Activated CD8-positive, alpha-beta memory T cell treated with anti-CD3 and anti-CD28 coated beads for 48 hours (primary cell): ENCODE data around the gene CMIP.

Experiments used
- DNase-seq, 3 experiments: peaks; one replicate each; pipeline ENCODE4 v3.0.0-alpha.2; 2020; ENCODE audit warnings: low read depth in 2 of 3, low spot score in 2 of 3

The CMIP gene

DNA sequence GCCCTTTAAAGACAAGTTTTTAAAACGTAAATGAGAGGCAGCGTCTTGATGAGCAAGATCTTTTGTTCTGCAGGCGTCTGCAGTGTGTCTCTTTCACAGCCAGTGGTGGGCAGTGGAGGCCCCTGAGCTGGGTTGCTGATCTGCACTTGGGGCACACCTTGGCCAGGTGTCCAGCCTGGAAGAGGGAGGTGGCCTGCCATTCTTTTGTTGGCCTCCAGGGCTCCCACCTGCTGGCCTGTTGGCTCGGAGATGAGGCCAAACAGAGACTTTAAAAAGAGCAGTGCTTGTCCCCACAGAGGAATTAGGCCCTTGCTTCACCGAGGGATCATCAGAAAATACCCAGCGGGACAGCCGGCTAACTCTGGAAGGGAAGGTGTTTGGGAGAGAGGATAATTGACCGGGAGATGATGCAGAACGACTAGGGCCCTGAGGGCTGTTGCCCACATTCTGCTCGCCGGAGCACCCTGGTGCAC, 188.6 kb downstream of the CMIP start:
- DNase-seq = no peak

DNA sequence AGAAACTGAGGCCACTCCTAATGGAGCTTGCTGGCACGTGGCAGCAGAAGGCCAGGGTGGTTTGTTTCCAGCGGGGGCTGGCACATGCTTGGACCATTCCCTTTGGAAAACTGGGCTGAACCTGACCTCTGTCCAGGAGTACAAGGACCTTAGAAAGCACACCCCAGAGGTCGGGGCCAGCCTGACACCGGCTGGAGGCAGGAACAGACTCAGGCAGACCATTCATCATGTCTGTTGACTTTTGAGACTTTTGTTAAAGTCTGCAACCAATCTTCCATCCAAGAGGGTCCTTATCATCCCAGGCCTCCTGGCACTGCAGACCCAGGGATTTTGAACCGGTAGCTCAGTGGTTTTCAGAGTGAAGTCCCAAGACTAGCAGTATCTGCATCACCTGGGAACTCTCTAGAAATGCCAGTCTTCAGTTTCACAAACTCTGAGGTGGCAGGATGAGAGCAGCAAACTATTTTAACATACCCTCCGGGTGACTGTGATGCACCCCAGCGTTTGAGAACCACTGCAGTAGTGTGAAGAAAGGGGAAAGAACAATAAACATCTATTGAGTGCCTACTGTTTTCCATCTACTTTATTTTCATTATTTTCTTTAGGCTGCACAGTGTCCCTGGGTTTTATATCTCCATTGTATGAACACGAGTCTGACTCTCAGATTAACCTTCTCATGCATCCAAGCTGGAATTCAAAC, 189.2 kb downstream of the CMIP start:
- DNase-seq = no peak

DNA sequence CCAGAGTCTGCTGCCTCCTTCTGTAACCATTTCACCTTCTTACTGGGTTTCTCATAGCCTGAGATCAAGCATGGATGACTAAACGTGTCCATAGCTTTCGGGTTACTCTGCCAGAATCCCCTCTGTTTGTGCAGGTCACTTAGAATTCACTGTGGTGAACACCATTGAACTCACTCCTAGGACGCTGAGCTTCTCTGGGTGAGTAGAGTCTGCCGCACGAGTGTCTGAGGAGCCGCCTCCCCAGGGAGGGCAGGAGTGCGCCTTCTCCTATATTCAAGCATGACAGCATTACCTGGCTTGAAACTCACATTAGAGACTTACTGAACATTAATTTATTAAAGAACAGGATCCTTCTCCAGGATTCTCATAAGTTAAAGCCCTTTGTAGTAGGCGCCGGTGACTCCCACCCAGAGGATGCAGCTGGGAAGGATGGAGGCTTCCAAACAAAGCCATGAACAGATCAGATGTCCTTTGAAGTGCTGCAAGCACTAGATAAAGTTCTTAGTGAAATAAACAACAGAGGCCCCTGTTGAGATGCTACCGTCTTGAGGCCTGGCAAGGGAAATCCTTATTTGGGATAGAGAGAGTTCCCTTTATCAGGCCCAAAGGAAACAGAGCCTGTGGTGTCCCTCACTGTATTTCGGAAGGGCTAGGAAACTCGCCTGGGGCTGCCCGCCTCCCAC, 189.9 kb downstream of the CMIP start:
- DNase-seq = no peak

DNA sequence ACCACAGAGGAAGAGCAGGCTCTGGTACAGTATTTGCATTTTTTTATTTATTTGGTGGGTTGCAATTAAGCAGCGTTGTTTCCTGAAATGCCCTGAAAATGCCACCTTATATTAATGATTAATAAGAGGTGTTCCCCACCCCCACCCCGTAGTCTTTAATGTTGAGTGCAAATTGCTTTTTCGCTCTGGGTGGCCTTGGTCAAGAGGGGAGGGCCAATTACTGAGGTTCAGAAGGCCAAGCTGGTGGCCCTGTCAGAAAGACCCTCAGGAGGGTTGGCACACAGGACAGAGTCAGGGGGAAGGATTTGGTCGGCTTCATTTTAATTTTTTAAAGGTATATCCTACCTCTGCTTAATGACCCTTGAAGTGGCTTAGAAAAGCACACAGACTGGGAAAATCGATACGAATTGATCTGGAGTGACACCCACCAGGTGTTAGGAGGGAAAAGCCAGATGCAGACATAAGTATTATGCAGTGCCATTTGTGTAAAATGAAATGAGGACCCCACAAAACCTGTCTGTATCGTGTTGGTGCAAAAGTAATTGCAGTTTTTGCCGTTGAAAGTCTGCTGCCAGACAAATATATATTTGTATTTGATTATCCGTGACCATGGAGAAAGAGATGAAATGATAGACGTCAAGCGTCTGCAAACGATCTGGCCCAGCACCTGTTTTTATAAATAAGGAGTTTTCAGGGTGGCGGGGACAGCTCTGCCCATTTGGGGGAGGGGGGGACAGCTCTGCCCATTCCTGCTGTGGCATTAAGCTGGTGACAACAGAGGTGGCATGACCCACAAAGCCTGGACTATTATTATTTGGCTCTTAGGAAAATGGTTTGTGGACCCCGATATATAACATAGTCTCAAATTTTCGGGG, 190.7 kb downstream of the CMIP start:
- no peak for DNase-seq

DNA sequence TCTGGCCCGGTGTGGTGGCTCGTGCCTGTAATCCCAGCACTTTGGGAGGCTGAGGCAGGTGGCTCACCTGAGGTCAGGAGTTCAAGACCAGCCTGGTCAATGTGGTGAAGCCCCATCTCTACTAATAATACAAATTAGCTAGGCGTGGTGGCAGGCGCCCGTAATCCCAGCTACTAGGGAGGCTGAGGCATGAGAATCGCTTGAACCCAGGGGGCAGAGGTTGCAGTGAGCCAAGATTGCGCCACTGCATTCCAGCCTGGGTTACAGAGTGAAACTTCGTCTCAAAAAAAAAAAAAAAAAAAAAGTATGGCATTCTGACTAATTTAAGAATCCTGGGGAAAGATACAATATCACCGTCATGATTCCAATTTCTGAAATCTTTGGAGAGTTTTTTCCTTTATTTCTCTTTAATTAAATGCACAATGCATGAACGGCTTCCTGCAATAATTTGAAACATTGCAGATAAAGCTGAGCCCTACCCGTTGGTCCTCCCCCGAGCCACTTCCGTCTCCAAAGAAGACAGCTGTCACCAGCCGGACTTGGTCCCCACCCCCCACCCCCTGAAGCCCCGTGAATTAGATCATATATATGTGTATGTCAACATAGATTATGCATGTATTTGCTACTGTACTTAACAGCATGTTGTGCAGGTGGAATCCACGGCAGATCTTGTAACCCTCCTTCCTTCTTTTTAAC, 191.8 kb downstream of the CMIP start:
- DNase-seq = no peak

DNA sequence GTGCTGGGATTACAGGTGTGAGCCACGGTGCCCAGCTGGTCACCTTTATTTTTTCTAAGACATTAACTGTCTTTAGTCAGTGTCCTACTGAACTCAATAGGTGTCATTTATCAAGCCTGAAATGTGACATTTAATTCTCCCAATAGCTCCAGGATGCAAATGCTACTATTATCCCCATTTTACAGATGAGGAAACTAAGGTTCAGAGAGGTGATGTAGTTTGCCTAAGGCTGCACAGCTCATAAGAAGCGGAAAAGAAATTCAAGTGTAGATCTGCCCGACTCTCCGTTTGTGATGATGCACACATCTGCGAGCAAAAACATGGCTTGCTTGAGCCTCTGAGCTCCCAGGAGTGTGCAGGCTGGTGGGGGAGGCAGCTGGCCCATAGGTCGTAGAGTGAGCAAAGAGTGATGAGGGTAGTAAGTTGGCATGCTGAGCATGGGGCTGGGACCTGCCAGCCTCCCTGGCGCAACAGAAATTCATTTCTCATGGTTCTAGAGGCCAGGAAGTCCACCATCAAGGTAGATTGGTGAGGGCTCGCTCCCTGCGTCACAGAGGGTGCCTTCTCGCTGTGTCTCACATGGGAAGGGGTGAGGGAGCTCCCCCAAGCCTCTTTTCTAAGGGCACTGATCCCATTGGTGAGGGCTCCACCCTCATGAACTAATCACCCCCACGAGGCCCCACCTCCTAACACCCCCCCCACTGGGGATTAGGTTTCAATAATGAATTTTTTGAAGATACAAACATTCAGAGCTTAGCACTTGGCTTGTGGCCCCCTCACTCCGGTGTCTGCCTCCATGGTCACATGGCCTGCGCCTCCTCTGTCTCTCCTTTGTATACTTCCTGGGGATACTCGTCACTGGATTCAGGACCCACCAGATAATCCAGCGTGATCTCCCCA, 193.0 kb downstream of the CMIP start:
- DNase-seq = no peak

DNA sequence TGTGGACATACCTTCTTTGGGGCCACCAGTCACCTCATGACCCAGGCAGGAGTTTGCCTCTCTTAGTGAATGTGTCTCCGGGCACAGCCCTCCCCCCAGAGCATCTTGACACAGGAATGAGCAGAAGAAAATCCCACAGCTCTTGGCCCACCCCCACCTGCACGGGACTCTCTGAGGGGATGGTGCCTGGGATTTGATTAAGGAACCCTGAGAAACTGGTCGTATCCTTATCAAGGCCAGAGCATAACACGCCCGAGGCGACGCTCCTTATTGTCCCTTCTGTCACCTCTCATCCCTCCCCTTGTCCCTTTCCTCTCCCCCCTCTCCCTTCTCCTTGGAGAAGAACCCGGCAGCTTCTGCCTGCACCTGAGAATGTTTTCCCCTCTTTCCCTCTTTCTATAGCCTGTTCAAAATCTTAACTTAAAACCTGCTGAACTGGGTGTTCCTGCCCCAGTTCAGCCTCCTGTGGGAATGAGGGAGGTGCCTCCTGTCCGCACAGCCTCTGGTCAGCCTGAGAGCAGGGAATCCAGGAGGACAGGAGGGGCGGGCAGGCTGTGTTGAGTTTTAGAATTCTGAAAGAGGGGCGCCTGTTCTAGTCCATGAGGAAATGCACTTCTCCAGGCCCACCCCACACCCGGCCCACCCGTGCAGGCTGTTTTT, 193.8 kb downstream of the CMIP start:
- DNase-seq = no peak

DNA sequence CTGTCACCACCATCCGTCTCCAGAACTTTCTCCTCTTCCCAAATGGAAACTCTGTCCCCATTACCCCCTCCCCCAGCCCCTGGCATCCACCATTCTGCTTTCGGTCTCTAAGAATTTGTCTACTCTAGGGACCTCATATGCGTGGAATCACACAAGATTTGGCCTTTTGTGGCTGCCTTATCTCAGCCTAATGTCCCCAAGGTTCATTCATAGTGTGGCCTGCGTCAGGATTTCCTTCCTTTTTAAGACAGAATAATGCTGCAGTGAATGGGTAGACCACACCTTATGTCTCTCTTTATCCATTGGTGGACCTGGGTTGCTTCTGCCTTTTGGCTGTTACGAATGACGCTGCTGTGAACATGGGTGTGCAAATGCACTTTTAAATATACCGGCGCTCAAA, 194.7 kb downstream of the CMIP start:
- DNase-seq = no peak

DNA sequence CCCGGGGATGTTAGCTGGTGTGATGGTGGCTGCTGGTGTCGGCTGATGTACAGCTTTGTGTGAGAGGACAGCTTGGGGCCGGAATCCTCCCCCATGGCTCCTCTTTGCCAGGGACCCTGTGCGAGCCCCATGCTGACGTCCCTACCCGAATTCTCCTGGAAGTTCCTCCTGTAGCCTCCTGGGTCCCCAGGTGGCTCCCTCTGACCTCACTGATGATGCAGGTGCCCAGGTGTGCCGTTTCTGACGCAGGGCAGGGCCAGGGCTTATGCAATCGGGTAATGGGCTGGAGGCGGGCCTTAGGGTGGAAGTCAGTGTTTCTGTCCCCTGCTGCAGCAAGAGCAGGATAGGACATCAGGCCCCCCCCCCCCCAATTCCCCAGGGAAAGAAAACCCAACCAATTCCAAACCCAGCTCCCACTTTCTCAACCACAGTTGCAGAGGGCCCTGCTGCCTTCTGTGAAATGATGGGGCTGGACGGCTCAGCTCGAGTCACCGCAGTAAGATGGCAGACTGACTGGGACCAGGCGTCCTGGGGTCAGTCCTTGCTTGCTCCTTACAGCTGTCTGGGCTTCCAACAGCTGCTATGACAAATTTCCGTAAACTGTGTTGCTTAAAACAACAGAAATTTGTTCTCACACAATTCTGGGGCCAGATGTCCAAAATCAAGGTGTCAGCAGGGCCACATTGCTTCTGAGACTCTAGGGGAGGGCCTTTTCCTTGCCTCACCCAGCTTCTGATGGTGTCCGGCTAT, 195.5 kb downstream of the CMIP start:
- DNase-seq = no peak

DNA sequence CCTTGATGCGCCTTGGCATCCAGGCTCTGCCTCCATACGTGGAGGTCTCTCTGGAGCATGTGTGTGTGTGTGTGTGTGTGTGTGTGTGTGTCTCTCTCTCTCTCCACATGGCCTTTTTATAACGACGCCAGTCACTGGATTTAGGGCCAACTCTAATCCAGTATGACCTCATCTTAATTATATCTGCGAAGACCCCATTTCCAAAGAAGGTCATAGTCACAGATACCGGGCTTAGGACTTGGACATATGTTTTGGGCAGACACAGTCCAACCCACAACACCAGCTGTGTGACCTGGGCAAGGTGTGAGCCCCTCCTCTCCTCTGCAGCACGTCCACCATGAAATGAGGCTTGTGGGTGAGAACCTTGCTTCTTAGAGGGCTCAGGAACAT, 196.1 kb downstream of the CMIP start:
- no peak for DNase-seq

DNA sequence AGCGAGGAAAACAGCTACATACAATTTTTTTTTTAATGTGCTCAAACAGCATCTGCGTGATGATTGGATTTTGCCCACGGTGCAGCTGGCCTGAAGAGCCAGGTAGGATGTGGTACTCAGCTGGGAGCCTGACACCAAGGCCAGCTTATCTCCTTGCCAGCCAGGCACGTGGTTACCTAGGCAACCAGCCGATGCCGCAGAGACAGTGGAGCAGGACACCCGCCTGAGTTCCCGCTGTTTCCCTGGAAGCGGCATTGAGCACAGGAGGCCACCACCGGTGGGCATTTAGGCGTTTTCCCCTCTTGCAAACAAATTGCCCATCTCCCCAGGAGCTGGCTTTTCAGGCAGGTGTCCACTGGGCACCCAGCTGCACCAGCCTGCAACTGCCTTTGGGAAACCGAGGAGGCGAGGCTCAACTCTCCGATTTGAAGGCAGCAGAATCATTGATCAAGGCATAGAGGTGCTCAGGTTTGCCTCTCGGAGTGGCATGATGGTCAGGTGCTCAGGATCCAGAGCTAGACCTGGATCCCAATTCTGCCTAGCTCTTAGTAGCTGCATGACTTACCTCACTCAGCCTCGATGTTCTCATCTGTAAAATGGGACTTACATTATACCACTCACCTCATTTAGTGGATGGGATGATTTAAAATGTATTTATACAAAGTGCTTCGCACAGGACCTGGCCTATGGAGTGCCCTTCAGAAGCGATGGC, 196.9 kb downstream of the CMIP start:
- DNase-seq = no peak

DNA sequence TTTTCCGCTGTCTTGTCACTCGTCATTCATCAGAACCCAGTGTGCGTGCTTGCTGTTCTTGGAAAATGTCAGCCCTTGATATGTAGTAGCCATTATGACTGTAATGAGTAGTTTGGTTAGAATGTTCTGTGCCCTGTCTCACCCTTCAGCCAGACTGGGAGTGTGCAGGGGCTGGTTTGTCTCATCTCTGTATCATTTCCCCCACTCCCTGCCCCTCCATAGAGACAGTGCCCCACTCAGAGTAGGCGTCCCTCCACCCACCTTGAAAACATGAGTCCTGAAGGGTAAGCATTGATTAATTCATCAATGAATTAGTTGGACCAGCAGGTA, 197.5 kb downstream of the CMIP start:
- DNase-seq = no peak

DNA sequence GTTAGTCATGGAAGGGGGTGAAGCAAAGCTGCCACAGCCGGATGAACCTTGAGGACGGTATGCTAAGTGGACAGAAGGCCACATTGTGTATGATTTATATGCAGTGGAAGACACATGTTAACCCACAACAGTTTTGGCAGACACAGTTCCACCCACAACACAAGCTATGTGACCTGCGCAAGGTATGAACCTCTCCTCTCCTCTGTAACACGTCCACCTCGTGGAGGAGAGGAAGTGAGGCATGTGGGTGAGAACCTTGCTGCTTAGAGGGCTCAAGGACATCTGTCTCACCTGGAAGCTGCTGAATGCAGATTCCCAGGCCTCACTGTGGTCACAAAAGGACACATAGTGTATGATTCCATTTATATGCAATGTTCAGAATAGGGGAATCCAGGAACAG, 198.3 kb downstream of the CMIP start:
- DNase-seq = no peak

DNA sequence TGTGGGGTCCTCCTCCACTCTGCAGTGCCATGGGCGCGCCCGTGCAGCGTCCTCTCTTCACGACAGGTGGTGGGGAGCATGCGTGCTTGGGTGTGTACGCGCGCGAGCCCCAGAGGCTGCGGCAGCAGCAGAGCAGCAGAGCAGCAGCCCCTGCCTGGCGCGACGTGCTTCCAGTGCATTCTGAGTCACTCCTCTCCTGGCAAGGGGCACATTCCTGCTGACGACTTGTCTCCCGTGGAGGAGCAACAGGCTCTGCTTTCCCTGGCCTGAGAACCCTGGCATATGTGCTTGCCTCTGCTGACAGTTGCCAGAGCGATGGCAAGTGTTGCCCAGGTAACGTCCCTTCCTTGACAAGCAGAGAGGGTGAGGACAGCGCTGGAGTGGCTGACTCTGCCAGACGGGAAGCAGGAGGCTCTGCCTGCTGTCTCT, 200.7 kb downstream of the CMIP start:
- no peak for DNase-seq

DNA sequence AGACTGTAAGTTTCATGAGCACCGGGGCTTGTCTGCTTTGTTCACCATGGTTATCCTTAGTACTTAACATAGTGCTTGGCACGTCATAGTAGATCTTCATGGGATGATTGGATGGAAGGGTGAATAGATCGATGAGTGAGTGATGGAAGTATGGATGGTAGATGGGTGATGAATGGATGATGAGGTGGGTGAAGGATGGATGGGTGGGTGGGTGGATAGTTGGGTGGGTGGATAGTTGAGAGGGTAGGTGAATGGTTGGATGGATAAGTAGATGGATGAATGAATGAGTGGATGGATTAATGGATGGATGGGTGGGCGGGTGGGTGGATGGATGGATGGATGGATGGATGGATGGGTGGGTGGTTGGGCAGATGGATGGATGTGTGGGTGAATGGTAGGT, 201.3 kb downstream of the CMIP start:
- DNase-seq = no peak

DNA sequence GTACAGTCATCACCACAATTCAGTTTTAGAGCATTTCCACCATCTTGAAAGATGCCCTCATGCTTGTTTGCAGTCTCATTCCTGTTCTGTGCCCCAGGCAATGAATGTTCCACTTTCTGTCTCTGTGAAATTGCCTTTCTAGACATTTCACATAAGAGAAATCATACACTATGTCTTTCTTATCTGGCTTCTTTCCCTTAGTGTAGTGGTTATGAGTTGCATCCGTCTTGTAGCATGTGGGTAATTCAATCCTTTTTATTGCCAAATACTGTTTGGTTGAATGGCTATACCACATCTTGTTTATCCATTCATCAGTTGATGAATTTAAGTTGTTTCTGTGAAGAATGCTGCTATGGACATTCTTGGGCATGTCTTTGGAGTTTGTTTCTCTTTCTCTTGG, 202.0 kb downstream of the CMIP start:
- no peak for DNase-seq

DNA sequence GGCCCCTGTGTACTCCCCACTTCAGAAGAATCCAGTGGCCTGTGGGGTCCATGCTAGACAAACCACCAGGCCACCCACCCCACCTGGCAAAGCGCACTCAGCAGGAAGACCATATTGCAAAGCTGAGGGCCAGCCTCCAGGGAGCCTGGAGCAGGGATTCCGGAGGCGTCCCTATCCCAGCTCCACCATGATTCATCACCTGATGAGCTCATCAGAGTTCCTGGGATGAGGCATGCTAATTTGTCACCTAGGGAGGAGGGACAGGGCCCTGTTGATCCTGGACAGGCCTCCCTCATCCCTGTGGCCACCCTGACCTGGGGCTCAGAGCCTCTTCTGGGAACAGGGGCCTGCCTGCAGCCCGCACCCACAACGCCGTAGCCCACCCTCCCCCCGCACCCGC, 202.9 kb downstream of the CMIP start:
- no peak for DNase-seq

DNA sequence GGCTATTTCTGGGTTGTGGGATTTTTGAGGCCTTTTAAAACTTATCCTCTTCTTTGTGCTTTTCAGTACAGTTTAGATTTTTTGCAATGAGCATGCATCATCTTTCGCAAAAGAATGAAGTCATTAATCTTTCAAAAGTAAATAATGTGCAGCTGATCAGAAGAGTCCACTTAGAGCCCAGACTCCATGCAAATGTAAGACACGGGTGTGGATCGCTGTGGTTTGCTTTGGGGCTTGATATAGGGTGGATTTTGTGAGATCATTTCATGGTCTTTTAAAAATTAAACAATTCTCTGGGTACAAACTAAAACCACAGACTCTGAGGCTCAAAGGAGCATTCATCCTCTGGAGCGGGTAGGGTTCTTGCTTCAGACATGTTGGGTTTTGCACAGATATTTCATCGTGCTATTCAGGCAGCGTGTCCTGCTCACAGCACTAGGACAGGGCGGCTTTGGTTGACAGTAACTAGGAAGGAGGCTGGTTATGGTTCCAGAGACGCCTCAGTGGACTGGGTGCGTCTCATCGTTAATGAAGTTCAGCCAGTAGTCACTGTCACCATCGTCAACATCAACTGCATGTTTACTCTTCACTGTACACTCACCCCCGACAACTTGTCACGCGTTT, 205.1 kb downstream of the CMIP start:
- no peak for DNase-seq
